SK-N-MC (cell line): ENCODE measurements around the gene INPP5J.

Experiments used
- EZH2 ChIP-seq: fragments of 200-600 bp; sonication (generic); IDR thresholded peaks from one replicate; pipeline ENCODE4 v1.6.1; 2017; ENCODE audit warnings: antibody characterized with exemption
- POLR2AphosphoS5 ChIP-seq: IDR thresholded peaks from 2 replicates; pipeline ENCODE4 v1.6.1; 2012; ENCODE audit warnings: mild to moderate bottlenecking, low read depth, low read length, borderline replicate concordance

DNA sequence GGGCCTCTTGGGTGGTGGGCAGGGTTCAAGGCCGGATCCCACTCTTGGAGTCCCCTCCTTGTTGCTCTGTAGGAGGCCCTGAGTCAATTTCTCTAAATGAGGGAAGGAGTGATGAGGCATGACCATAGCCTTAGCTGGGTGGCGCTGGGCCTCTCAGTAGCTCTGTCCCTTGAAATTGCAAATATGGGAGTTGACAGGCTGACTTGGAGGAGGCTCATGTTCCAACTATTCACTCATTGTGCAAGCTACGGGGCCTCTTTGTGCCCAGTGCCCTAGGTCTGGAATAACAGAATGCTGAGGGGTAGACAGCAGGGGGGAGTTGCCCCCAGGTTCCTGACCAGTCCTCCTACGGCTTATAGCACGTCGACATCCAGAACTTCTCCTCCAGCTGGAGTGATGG, 23.4 kb upstream of the INPP5J start:
- TF ChIP-seq EZH2, result no peak
- TF ChIP-seq POLR2AphosphoS5, result no peak
